GM23248 (cell line): ENCODE measurements around the gene PISD. TPM values are rescaled to one million over a fixed set of nuclear protein-coding genes. Genes with fewer than 3 reads are reported as not detected.

ENCODE experiments used
- DNase-seq: peaks from one replicate; pipeline ENCODE4 v3.0.0-alpha.2; 2015
- H2AFZ ChIP-seq: fragments of 200-600 bp; sonication (generic); 2 replicates; pipeline ENCODE4 v1.6.1; 2016; ENCODE audit warnings: antibody characterized with exemption
- H3F3A ChIP-seq: fragments of 200-600 bp; sonication (generic); 2 replicates; pipeline ENCODE4 v1.6.1; 2016; ENCODE audit warnings: mild to moderate bottlenecking, antibody characterized with exemption, mixed run types; ENCODE audit not compliant: insufficient read depth
- H3K27ac ChIP-seq: fragments of 200-600 bp; sonication (generic); 2 replicates; pipeline ENCODE4 v1.5.1; 2016; ENCODE audit warnings: mild to moderate bottlenecking
- H3K27me3 ChIP-seq: fragments of 200-600 bp; sonication (generic); replicated peaks from 2 replicates; pipeline ENCODE4 v1.6.1; 2016; ENCODE audit warnings: mild to moderate bottlenecking; ENCODE audit not compliant: insufficient read depth
- H3K36me3 ChIP-seq: fragments of 200-600 bp; sonication (generic); 2 replicates; pipeline ENCODE4 v1.6.1; 2016; ENCODE audit warnings: low read depth, mild to moderate bottlenecking
- H3K4me1 ChIP-seq: fragments of 200-600 bp; sonication (generic); 2 replicates; pipeline ENCODE4 v1.6.1; 2016; ENCODE audit warnings: mild to moderate bottlenecking; ENCODE audit not compliant: insufficient read depth
- H3K4me2 ChIP-seq: fragments of 200-600 bp; sonication (generic); one replicate; pipeline ENCODE4 v1.6.1; 2016; ENCODE audit warnings: mild to moderate bottlenecking; ENCODE audit not compliant: unreplicated experiment
- H3K4me3 ChIP-seq: fragments of 200-600 bp; sonication (generic); 2 replicates; pipeline ENCODE4 v1.5.1; 2016; ENCODE audit warnings: mild to moderate bottlenecking
- H3K79me2 ChIP-seq: fragments of 200-600 bp; sonication (generic); 2 replicates; pipeline ENCODE4 v1.6.1; 2016; ENCODE audit warnings: mild to moderate bottlenecking; ENCODE audit not compliant: insufficient read depth
- H3K9ac ChIP-seq: fragments of 200-600 bp; sonication (generic); 2 replicates; pipeline ENCODE4 v1.6.1; 2016; ENCODE audit warnings: mild to moderate bottlenecking
- H3K9me2 ChIP-seq: fragments of 200-600 bp; sonication (generic); 2 replicates; pipeline ENCODE4 v1.6.1; 2016; ENCODE audit warnings: mixed run types, mild to moderate bottlenecking, moderate library complexity; ENCODE audit not compliant: insufficient read depth
- H3K9me3 ChIP-seq: fragments of 200-600 bp; sonication (generic); one replicate; pipeline ENCODE4 v1.6.1; 2017; ENCODE audit warnings: low read depth
- H4K20me1 ChIP-seq: fragments of 200-600 bp; sonication (generic); 2 replicates; pipeline ENCODE4 v1.6.0; 2016; ENCODE audit not compliant: insufficient read depth
- EZH2 ChIP-seq: fragments of 200-600 bp; sonication (generic); IDR thresholded peaks from 2 replicates; pipeline ENCODE4 v1.6.1; 2018; ENCODE audit warnings: antibody characterized with exemption, mild to moderate bottlenecking; ENCODE audit not compliant: insufficient read depth, poor library complexity, severe bottlenecking
- EZH2phosphoT487 ChIP-seq: fragments of 200-600 bp; sonication (generic); IDR thresholded peaks from 2 replicates; pipeline ENCODE4 v1.6.1; 2018; ENCODE audit warnings: antibody characterized with exemption, moderate library complexity, mild to moderate bottlenecking, low read depth; ENCODE audit not compliant: insufficient read depth
- WGBS, 2 experiments: methylation state at CpG; one replicate each; pipeline ENCODE4 v1.1.6; 2015 to 2017; ENCODE audit warnings: low lambda C conversion rate in 2 of 2, low coverage in 1 of 2; ENCODE audit errors: missing lambda C conversion rate in 2 of 2; 5-methylcytosine and 5-hydroxymethylcytosine counted together
- in situ Hi-C: fragments of 300-500 bp; cut with MboI; formaldehyde crosslinking; loops from 2 replicates; pipeline ENCODE4 v1.15.0; 2020
- polyA plus RNA-seq: library from polyadenylated mRNA; unstranded; fragments of >200 nt; fragmentation: Nextera tagmentation; extraction: Ambion mirVana; gene quantifications from 2 replicates; pipeline ENCODE4 v1.2.1, GENCODE V29; 2016
- total RNA-seq: library from RNA; depleted of rRNA; stranded (reverse); fragments of >200 nt; shearing (Covaris generic); gene quantifications from 2 replicates; pipeline ENCODE4 v1.2.3, GENCODE V29; 2014

The PISD gene
- total and polyA plus RNA-seq, 2 experiments from 2014 or later, result 32.7 to 34.2 TPM

DNA sequence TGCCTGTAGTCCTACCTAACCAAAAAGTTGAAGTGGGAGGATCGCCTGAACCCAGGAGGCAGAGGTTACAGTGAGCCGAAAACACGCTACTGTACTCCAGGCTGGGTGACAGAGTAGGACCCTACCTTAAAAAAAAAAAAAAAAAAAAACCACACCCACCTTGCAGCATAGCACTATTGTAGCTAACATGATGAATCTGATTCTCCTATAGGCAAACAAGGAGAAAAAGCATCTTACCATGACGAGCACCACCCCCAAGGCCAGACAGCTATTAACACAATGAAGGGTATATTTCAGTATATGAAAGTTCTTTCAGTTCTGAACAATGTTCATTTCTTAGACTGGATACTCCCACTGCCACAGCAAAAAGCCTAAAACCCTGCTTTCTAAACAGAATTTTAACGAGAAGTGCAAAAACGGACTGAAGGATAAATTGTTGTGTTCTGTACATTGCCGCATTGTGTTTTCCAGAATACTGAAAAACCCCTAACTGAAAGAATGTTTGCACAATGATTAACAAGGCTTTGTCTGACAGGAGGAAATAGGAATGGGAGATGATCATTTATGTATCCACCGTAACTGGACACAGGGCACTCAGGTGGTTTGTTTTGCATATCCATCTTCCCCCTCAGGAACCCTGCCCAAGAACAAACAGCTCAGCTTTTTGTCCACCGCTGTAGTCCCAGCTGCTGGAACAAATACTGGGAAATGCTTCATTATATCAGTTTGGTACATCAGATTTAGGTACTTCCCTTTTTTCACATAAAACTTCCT lies 8.9 kb downstream of the PISD start:
- 93 to 94% methylated on average over 9 of the region's 9 CpGs for WGBS, 2 experiments
- Histone ChIP-seq H3K9me3 (no peaks in the 10 kb centered on the region), H3K36me3 (peaks cover 5% of the 10 kb centered on the region; the same call in 1 of the 2 replicates), H3K4me1 (peaks cover 21% of the 10 kb centered on the region), H3K9me2 (no peaks in the 10 kb centered on the region), H3K79me2 (peaks cover 92% of the 10 kb centered on the region), H3K4me3 (no peak overlapping the region), H3K27me3 (no peaks in the 10 kb centered on the region), H3F3A (peaks cover 23% of the 10 kb centered on the region), H3K4me2 (no peak overlapping the region), H4K20me1 (no peaks in the 10 kb centered on the region), H2AFZ (no peak overlapping the region), H3K27ac (no peak overlapping the region), H3K9ac (no peak overlapping the region)
- DNase-seq, result no peak
- in situ Hi-C loops, result no loop called here
- TF ChIP-seq EZH2phosphoT487 (no peak), EZH2 (no peak)

DNA sequence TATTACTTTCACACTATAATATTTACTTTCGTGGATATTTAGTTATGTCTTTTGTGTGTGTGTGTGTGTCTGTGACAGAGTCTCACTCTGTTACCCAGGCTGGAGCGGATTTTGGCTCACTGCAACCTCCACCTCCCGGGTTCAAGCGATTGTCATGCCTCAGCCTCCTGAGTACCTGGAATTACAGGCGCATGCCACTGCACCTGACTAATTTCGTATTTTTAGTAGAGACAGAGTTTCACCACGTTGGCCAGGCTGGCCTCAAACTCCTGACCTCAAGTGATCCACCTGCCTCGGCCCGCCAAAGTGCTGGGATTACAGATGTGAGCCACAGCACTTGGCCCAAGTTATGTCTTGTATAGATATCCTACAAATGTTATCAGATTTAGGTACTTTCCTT lies 9.9 kb downstream of the PISD start:
- Histone ChIP-seq H4K20me1 (no peaks in the 10 kb centered on the region), H3K4me1 (peaks cover 30% of the 10 kb centered on the region), H3K9me2 (no peaks in the 10 kb centered on the region), H2AFZ (no peak overlapping the region), H3K79me2 (peaks cover 82% of the 10 kb centered on the region), H3K9ac (no peak overlapping the region; the same call in 1 of the 2 replicates), H3K4me2 (no peak overlapping the region), H3F3A (peaks cover 32% of the 10 kb centered on the region), H3K27me3 (no peaks in the 10 kb centered on the region), H3K9me3 (no peaks in the 10 kb centered on the region), H3K36me3 (peaks cover 5% of the 10 kb centered on the region; the same call in 1 of the 2 replicates), H3K27ac (no peak overlapping the region), H3K4me3 (no peak overlapping the region)
- in situ Hi-C loops, result no loop called here
- TF ChIP-seq EZH2phosphoT487, result no peak
- no peak for TF ChIP-seq EZH2
- no peak for DNase-seq
- WGBS, 2 experiments, result 89 to 93% methylated on average over 9 of the region's 9 CpGs

DNA sequence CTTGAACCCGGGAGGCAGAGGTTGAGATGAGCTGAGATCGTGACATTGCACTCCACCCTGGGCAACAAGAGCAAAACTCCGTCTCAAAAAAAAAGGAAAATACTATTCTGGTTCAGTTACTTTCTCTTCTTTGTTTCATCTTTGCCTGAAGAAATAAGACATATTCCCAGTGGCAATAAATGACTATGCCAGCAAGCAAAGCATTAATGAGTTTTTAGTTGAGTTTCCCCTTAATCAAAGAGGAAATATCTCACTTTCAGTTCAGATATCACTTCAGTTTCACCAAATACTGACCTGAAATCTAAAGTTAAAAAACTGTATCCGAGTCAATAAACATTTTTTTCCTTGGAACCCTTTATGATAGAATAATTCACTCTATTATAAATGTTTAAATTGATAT lies 10.4 kb downstream of the PISD start:
- H4K20me1 ChIP-seq, result no peaks in the 10 kb centered on the region
- no peak overlapping the region for H2AFZ ChIP-seq
- WGBS, 2 experiments, result 76 to 81% methylated on average over 4 of the region's 4 CpGs
- no peak overlapping the region for H3K4me2 ChIP-seq
- H3K27ac ChIP-seq, result no peak overlapping the region
- peaks cover 36% of the 10 kb centered on the region for H3F3A ChIP-seq
- no peak overlapping the region for H3K4me3 ChIP-seq
- peaks cover 5% of the 10 kb centered on the region; the same call in 1 of the 2 replicates for H3K36me3 ChIP-seq
- no peak for DNase-seq
- in situ Hi-C loops, result no loop called here
- TF ChIP-seq EZH2phosphoT487, result no peak
- TF ChIP-seq EZH2, result no peak
- no peaks in the 10 kb centered on the region for H3K27me3 ChIP-seq
- peaks cover 77% of the 10 kb centered on the region for H3K79me2 ChIP-seq
- no peaks in the 10 kb centered on the region for H3K9me3 ChIP-seq
- no peaks in the 10 kb centered on the region for H3K9me2 ChIP-seq
- no peak overlapping the region; the same call in 1 of the 2 replicates for H3K9ac ChIP-seq
- peaks cover 34% of the 10 kb centered on the region for H3K4me1 ChIP-seq

DNA sequence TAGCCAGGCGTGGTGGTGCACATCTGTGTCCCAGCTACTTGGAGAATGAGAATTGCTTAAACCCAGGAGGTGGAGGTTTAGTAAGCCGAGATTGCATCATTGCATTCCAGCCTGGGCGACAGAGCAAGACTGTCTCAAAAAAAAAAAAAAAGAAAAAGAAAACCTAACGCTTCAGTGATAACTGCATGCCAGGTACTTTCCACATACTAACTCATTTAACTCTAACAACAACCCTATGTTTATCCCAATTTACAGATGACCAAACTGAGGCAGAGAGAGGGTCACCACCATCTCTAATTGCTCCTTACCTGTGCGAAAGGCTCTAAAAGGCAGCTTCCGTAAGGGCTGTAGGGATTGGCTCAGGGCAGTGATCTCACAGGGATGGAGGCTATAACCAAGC lies 11.6 kb downstream of the PISD start:
- no peak overlapping the region for H2AFZ ChIP-seq
- peaks cover 5% of the 10 kb centered on the region; the same call in 1 of the 2 replicates for H3K36me3 ChIP-seq
- no peaks in the 10 kb centered on the region for H3K9me2 ChIP-seq
- peak overlapping the region; percentile 87 for H3K27ac ChIP-seq
- peak; percentile 87 for DNase-seq
- H3K27me3 ChIP-seq, result no peaks in the 10 kb centered on the region
- peaks cover 43% of the 10 kb centered on the region for H3F3A ChIP-seq
- in situ Hi-C loops, result no loop called here
- peak overlapping the region; percentile 23 for H3K4me2 ChIP-seq
- no peaks in the 10 kb centered on the region for H3K9me3 ChIP-seq
- no peak overlapping the region for H3K4me3 ChIP-seq
- H3K9ac ChIP-seq, result peak overlapping the region; percentile 58
- no peaks in the 10 kb centered on the region for H4K20me1 ChIP-seq
- H3K4me1 ChIP-seq, result peaks cover 44% of the 10 kb centered on the region
- no peak for TF ChIP-seq EZH2phosphoT487
- TF ChIP-seq EZH2, result no peak
- 34 to 35% methylated on average over 6 of the region's 6 CpGs for WGBS, 2 experiments
- H3K79me2 ChIP-seq, result peaks cover 65% of the 10 kb centered on the region
